Hypothalamus (tissue), 51 donors: ENCODE measurements around the gene BRD3.

ENCODE experiments used
- DNase-seq, 51 donors: peaks; one replicate each; lab custom pipeline; 2025; lab: John Stamatoyannopoulos, UW

The BRD3 gene

GRCh38 chr9:134066913-134067851 lies 644 bp downstream of the BRD3 start:
- DNase-seq, result peak in 8 of 51 donors; percentile 26 to 62 (median 54)

- no peak for DNase-seq
Measured at GRCh38 chr9:134066526-134066912, 1.3 kb downstream of the BRD3 start.

DNA sequence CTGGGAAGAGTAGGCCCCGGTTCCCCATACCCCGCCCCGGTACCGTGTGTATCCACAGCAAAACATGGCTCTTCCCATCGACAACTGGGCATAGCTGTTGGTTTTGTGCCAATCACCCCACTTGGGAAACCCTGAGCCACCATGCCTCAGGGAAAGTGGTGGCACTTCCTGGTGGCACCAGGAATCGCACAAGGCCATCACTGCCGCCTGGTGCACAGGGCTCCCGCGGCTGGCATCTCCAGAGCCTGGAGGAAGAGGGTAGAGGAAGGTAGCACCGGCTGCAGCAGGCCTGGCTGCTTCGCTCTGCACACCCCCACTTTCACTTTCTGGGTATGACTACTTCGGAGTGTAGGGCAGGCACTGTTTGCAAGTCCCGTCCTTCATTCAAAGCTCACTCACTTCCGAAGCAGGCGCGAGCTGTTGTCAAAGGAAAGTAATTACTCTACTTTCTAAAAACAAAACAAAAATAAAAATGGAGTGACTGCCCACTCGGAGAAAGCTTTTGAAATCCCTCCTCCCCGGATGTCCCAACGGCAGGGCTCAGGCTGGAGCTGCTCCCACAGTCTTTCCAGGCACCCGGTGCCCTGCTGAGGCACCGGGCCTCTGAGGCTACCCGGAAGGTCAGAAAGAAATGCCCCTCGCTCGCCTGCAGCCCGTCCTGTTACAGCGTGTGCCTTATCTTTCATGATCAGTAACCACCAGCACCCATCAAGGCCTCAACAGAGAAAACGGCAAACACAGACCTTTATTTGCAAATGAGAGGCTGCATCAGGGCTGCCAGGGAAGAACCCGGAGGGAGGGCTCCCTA lies 2.0 kb downstream of the BRD3 start:
- peak in 2 of 51 donors; percentile 15 to 25 for DNase-seq

DNA sequence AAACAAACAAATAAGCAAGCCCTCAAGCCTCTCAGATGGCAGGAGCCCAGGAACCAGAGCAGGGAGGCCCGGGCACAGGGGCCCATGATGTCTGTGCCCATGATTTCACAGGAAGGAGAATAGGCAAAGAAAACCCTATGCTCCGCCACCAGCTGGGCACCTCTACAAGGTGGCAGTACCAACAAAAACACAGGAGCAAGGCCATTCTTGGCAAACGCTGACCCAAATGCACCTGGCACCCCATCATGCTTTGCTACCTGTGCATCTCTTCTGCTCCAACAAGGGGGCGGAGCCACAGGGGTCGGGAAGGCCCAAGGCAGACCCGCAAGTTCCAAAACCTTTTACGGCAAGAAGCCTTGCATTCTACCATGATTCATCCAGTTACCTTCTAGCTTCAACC lies 3.1 kb downstream of the BRD3 start:
- DNase-seq, result no peak

DNA sequence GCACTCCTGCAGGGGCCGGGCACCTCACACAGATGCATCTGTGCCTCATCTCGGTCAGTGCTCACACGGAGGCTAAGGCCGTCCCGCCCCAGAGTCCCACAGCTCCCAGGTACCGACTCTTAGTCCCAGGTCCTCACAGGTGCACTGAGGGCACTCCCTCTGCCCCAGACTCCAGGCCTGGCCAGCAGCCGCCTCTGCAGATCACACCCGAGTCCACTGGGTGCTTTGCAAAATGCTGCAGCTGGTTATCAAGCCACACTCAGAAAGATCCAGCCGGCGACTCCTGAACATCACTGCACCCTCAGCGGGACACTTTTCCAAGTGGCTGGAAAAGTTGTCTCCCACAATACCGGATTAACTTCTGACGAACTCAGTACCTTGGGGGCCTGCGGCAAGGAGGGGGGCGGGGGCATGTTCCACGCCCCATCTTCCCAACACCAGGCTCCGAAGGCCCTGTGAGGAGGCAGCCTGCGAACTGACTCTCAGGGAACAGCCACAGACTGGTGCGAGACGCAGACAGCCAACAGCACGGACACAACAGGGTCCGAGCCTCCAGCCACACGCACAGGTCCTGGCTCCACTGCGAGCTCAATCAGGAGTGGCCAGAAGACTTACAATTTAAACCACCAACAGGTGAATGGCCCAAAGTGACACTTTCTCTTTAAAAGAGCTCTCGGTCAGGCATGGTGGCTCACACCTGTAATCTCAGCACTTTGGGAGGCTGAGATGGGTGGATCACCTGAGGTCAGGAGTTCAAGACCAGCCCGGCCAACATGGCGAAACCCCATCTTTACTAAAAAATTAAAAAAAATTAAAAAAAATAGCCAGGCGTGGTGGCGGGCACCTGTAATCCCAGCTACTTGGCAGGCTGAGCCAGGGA lies 4.0 kb downstream of the BRD3 start:
- DNase-seq, result no peak

GRCh38 chr9:134063088-134063570 lies 4.7 kb downstream of the BRD3 start:
- DNase-seq, result no peak

- DNase-seq, result no peak
Measured at GRCh38 chr9:134062461-134063087, 5.3 kb downstream of the BRD3 start.

DNA sequence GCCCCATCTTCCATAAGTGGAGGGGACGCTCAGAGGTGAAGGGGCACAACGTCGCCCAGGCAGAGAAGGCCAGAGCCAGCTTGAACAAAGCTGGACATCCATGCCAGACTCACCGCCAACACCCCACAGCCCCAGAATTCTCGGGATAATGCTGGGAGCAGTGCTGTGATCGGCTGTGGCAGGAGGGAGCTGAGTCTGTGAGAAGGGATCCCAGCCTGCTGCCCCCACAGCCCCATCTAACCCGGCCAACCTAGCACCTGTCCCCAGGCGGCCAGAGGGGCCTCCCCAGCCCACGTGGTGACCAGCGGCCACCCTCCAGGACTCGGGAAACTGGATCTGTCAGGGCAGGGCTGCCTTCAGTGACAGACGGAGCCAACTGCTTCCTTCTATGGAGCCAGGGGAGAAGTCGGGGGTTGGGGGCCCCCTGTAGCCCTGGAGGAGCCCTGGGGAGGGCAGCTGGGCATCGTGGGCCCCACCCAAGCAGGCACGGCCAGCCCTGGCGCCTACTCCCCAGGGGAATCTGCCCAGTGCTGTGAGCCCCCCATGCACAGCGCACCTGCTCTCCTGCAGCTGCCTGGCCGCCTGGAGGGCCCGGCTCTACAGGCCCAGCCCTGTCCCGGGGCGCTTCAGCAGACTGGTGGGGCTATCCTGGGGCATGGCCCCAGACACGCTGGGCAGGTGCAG lies 6.0 kb downstream of the BRD3 start:
- DNase-seq, result no peak

GRCh38 chr9:134061019-134061687 lies 6.7 kb downstream of the BRD3 start:
- DNase-seq, result no peak

- no peak for DNase-seq
Measured at GRCh38 chr9:134060546-134060945, 7.3 kb downstream of the BRD3 start.

DNA sequence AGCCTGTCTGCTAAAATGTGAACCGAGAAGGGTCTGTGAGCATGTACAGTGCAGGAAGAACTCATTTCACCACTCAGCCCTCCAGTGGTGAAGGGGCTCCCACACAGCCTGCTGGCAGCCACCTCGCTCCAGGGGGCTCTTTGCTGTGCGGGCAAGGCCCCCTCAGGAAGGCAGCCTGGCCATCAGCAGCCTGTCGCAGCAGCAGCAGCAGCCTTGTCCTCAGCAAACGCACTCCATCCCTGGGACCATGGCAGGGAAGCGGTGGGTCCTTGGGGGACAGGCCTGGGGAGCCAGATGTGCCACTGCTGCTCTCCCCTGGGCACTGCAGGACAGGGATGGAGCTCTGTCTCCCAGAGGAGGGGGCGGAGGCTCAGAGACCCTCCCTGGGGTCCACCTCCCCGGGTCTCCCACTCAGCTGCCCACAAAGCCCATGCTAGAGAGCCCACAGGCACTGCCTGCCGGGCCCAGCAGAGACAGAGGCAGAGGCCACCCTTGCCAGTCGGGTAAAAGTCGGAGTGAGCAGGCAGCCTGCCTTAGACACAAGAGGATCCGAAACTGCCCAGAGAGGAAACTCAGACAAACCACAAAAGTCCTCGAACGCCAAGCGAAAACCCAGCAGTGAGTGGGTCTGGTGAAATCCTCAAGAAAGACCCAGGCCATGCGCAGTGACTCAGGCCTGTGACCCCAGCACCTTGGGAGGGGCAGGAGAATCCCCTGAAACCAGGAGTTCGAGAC lies 8.0 kb downstream of the BRD3 start:
- DNase-seq, result peak in 6 of 51 donors; percentile 6 to 41 (median 28)

DNA sequence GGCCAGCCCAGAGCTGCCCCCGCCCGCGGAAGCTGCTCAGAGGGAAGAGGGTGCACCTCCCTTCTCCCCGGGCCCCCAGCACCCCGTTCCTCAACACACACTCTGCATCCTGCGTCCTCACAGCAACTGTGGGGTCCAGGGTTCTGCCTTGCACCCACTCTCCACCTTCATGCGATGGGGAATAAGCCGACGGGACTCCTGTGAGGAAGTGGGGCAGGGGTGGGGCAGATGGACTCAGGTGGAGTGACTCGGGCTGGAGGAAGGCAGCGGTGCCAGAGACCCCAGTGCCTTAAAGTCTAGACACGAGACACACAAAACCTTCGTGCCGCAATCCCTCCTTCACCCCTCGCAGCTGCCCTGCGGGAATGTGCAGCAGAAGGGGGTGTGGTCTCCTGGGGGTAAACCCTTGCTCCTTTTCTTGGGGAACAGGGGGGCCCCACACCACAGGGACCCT lies 8.6 kb downstream of the BRD3 start:
- DNase-seq, result no peak

- no peak for DNase-seq
Measured at GRCh38 chr9:134058716-134059115, 9.1 kb downstream of the BRD3 start.

DNA sequence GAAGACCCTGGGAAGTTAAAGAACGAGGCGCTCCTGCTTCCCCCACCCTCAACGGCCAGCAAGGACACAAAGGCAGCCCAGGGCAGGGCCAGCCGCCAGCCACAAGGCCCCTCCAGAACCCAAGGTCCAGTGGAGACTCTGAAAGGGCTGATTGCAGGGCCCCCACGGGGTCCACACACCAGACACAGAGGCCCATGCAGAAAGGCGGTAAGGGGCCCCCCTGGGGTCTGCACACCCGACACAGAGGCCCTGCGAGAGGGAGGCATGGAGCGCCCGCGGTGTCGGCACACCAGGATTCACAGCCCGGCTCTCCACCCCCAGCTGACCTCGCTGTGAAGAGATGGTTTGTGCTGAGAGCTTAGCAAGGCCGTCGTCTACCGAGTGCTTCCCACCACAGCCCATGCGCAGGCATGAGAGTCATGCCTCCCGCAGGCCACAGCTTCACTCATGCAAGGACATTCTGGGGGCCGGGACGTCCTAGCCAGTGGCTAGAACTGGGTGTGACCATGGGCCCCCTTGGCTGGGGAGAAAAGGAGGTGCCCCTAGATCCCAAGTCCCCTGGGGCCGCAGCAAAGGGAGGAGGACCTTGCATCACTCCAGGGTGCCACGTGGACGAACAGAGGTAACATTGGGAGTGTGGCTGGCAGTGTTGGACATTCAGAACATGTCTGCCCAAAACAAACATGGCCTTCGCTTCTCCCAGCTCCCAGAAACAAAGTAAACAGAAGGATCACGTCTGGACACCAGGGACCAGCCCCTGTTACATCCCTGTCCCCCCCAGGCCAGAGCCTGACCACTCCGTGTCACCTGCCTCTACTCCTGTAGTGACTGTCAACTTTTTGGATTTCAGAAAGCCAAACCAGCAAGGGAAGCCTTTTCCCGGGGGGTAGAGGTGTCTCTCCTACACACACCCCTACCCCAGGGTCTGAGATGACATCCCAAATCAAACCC lies 9.8 kb downstream of the BRD3 start:
- no peak for DNase-seq

DNA sequence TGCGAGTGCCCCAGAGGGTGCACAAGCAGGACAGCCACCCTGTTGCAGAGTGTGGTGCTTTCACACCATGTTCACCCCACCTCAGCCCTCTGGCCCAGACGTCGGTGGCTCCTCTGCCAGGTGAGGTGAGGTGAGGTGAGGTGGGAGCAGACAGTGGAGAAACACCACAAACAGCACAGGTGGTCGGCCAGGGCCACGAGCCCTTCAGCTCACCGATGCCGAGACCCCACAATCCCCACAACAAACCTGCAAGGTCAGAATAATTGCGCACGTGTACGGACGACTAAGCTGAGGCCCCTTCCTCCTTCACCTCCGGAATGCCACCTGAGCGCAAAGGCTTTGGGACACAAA lies 10.5 kb downstream of the BRD3 start:
- no peak for DNase-seq

DNA sequence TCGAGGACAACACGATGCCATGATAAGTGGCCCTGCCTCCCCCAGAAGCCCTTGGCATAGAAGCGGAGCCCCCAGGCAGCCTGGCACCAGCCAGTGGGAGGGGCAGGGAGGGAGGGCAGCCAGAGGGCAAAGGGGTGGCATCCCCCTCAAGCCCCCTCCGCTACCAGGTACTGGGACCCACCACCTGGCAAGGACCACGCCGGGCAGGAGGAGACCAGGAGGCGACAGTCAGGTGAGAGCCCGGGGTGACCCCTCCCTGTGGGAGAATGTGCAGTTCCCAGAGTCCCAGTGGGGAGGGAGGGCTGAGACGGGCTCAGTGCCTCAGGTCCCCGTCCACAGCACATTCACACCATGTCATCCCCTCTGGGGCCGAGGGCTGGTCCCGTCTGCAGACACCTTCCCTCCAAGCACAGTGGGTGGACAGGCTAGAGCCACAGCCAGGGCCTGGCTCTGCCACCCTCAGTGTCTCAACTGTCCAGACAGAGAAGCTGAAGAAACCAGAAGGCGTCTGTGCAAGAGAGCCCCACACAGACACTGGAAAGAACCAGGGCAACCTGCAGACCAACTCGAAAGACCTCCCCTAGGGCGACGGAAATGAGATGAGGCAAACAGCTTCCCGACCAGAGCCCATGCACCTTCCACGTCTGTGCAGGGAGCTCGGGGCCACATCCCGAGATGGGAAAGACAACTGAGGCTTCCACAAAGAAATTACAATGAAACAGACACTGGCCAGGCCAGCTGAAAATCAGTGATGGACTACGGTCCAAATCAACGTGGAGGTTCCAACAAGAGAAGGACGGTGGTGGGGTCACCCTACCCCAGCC lies 11.1 kb downstream of the BRD3 start:
- DNase-seq, result no peak
